ENCODE data around the gene GDF15. TPM values are rescaled to one million over a fixed set of nuclear protein-coding genes. Genes with fewer than 3 reads are reported as not detected.

Gene GDF15
- polyA plus RNA-seq, 2 of the 4 experiments (the other 2 are of a cell fraction): 56.9 to 78.5 TPM

- TF ChIP-seq RNF2 (IDR thresholded peaks at IDR 0.05; ENCODE audit: borderline replicate concordance, low read depth): no peak
- no peak for TF ChIP-seq HES2 (IDR thresholded peaks at IDR 0.05)
- TF ChIP-seq CBX8 (IDR thresholded peaks at IDR 0.05): no peak
- TF ChIP-seq HOXB13 (CRISPR knock-in tag; IDR thresholded peaks at IDR 0.05; ENCODE audit: low read depth): no peak
Measured at GRCh38 chr19:18435178-18435841, 49.4 kb downstream of the GDF15 start (continued).

GRCh38 chr19:18435842-18436670 is 50.1 kb downstream of the GDF15 start:
- ATAC-seq (no peak), FAIRE-seq (no peak), DNase-seq (ENCODE audit: low read depth in 1 of 2, low spot score in 1 of 2) (no peak)
- H3K9me3 ChIP-seq: no peaks in the 10 kb centered on the region
- WGBS (ENCODE audit: missing lambda C conversion rate): 95% methylated on average over 31 of the region's 46 CpGs
- H3K4me3 ChIP-seq: no peak overlapping the region; the same call in 2 of the 3 replicates
- no peak for TF ChIP-seq EHMT2 (IDR thresholded peaks at IDR 0.05; ENCODE audit: low read depth)
- TF ChIP-seq BCL3 (IDR thresholded peaks at IDR 0.05): no peak
- no peak for TF ChIP-seq JUNB (IDR thresholded peaks at IDR 0.05)
- no peak for TF ChIP-seq NR3C1 (IDR thresholded peaks at IDR 0.05)
- no peak for TF ChIP-seq HOXB13 (CRISPR knock-in tag; IDR thresholded peaks at IDR 0.05; ENCODE audit: low read depth)
- TF ChIP-seq PHF8 (IDR thresholded peaks at IDR 0.05; ENCODE audit: borderline replicate concordance, low read depth): no peak
- TF ChIP-seq HDAC2 (IDR thresholded peaks at IDR 0.05): no peak
- TF ChIP-seq SMC3 (IDR thresholded peaks at IDR 0.05): no peak
- no peak for TF ChIP-seq CBX8 (IDR thresholded peaks at IDR 0.05)
- TF ChIP-seq TFCP2L1 (CRISPR knock-in tag; IDR thresholded peaks at IDR 0.05): no peak
- TF ChIP-seq MAX (IDR thresholded peaks at IDR 0.05): no peak
- no peak for TF ChIP-seq RAD21 (conservative IDR thresholded peaks at IDR 0.05 in 1 of 2, IDR thresholded peaks at IDR 0.05 in 1 of 2)
- no peak for TF ChIP-seq ZC3H11A (IDR thresholded peaks at IDR 0.05)
- H3K4me2 ChIP-seq: peak overlapping the region; percentile 98; the same call in 2 of the 3 replicates
- H3K27ac ChIP-seq: peak overlapping the region in 1 of 2 experiments; percentile 96; a peak in 3 of 6 replicates
- H3K4me1 ChIP-seq: peaks cover 29% of the 10 kb centered on the region
- CTCF ChIA-PET: interaction anchor here (1.4 to 1.7 kb wide), 4 partner anchors 15 to 26 kb away, joined by 3 to 8 read pairs (median 4); partner anchors contain the start of gene SSBP4
- POLR2A ChIA-PET: no interaction called here

GRCh38 chr19:18436671-18437490 is 50.9 kb downstream of the GDF15 start:
- H3K9me3 ChIP-seq: no peaks in the 10 kb centered on the region
- peak overlapping the region; percentile 76 for H3K4me3 ChIP-seq
- H3K4me1 ChIP-seq: peaks cover 30% of the 10 kb centered on the region
- peak overlapping the region; percentile 82 to 96 for H3K27ac ChIP-seq
- 95% methylated on average over 22 of the region's 67 CpGs for WGBS (ENCODE audit: missing lambda C conversion rate)
- TF ChIP-seq HES2 (IDR thresholded peaks at IDR 0.05): no peak
- peak; percentile 55; the same call in 1 of the 2 replicates for TF ChIP-seq MAX (IDR thresholded peaks at IDR 0.05)
- no peak for TF ChIP-seq CBX2 (IDR thresholded peaks at IDR 0.05; ENCODE audit: borderline replicate concordance, low read depth)
- TF ChIP-seq BHLHE40 (IDR thresholded peaks at IDR 0.05; ENCODE audit: low read depth, low read length): no peak
- ChIA-PET POLR2A (interaction anchor here (0.6 kb wide), 1 partner anchor 111 kb away, joined by 4 read pairs; no protein-coding TSS in a partner anchor), CTCF (no interaction called here)
- peak; percentile 80 to 91 for DNase-seq (ENCODE audit: low read depth in 1 of 2, low spot score in 1 of 2)
- peak overlapping the region; percentile 98 for H3K4me2 ChIP-seq
- peak; percentile 30 to 71 for ATAC-seq
- FAIRE-seq: no peak

Measured in A549 (cell line).